GM19099 (cell line): ENCODE results near the gene KANK2.

ENCODE experiments used
- POLR2A ChIP-seq: IDR thresholded peaks from 3 replicates; pipeline ENCODE4 v1.6.1; 2011; ENCODE audit warnings: low read depth; ENCODE audit not compliant: insufficient read length; ENCODE audit errors: extremely low read depth

KANK2 gene

DNA sequence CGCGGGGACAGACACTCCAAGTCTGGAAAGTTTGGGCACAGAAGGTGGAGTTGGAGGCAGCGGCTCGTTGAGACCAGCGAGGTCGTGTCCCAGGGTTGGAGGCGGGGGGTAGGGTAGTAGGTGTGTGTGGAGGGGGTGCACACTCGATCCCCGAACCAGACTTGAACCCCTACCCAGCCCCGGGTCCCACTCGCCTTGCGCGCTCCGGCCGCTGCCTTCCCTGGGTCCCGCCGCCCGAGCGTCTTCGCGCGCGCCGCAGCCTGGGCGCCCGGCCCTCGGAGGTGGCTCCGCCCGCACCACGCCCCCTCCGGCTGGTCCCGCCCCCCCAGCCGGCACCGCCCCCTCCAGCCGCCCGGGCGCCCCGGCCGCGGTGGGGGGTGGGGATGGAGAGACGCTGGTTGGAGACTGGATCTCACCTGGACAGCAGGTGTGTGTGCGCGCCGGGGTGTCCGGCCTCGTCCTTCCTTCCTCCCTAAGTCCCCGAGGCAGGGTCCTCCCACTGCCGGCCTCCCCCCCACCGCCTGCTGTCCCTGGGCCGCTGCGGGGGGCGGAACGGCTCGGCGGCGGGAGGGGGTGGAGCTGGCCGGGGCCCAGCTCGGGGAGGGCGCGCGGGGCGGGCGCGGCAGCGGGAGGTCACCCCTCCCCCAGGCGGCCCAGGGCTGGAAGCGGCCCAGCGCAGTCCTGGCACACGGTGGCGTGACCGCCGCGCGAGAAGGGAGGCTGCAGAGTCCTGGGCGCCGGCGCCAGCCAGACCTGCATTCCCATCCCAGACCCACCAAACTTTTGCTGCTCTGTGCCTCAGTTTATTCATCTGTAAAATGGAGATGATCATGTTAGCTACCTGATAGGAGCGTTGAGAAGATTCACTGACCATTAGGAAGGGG, at the start of gene KANK2:
KANK2 (minus strand) TSS at position 255 of the 884 bp plus-strand sequence. CDS start 3,034 bp downstream, outside the sequence.
- peak; percentile 62 for TF ChIP-seq POLR2A

DNA sequence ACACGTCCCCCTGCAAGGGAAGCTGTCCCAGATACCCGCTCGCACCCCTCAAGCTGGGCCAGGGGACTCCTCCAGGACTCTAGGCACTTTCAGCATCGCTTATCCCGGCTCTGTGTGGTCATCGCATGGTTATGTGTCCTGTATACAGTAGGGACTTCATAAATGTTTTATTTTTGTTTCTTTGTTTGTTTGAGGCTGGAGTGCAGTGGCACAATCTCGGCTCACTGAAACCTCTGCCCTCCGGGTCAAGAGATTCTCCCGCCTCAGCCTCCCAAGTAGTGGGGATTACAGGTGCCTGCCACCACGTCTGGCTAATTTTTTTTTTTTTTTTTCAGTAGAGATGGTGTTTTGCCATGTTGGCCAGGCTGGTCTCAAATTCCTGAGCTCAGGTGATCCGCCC, 49.6 kb upstream of the KANK2 start:
- no peak for TF ChIP-seq POLR2A

DNA sequence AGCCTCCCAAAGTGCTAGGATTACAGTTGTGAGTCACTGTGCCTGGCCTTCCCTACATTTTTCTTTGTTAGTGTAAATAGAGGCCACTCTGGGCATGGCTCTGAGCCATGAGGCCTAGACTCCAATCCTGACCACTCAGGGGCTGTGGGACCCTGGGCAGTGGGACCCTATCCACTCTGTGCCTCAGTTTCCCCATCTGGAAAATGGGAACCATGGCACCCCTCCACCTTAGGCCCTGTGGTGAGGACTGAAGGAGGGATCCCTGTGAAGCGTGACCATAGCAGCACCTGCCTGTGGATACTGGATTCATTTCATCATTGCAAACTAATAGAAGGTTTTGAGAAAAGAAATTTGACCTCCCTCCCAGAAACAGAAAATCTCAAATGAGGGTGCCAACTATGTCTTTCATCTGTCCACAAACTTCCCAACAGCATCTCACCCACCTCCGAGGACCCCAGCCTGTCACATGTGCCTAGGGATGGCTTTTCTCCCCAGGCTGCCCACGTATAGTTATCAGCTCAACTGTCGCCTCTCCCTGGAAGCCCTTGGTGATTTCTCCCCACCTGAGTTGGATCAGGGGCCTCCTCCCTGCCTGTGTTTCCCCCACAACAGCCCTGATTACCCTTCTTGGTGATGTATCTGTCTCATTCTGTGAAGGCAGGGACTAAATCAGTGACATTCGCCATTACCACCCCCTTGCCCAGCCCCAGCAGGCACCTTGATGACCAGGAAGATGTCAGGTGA, 47.7 kb upstream of the KANK2 start:
- no peak for TF ChIP-seq POLR2A

DNA sequence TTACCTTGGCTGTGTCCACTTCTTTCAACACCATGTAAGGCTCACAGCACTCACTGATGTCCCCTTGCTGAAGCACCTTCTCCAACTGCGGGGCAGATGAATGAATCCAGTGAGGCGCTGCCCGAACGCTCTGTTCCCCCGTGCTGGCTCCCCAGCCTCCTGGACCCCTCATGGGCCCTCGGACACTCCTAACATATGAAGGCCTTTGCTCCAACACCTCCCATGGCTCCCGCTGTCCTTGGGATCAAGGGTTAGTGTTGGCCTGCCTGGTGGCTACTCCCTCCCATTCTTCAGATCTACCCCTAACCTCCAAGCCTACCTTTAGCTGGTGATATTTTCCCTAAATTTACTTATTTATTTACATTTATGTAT, 46.4 kb upstream of the KANK2 start:
- no peak for TF ChIP-seq POLR2A

DNA sequence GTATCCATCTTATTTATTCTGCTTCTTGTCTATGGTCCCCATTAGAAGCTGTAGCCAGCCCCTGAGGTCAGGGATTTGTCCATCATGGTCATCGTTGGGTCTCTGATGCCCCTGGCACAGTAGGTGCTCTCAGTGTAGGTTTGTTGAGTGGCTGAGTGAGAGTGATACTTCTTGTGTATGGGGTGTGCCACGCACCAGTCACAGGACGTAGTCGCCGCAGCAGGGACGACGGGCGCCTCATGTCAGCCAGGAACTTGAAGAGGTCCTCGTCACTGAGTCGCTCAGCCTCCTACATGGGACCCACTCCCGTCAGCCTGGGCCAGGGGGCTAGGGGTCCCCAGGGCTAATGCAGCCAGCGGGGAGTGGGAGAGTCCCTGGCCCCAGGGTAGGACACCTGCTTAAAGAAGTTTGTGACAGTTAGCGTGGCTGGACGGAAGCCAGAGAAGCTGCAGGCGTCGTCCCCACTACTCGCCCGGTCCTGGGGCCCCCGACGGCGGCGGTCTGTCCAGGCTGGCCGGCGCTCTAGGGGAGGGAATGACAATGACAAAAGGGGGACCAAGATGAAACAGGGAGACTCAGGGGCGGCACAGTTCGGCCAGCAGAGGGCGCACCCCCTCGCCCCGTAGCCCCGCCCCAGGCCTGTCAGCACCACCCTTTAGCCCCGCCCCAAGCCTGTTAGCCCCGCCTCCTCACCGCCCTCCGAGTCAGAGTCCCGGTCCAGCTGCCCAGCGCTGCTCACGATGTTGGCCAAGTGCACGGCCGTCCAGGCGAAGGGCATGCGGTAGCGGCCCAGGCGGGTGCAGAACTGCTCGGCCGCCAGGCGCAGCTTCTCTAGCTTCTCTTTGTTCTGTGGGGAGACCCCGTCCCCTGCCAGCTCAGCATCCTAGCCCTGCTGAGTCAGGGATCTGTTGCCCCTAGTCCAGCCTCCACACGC, 45.8 kb upstream of the KANK2 start:
- no peak for TF ChIP-seq POLR2A

DNA sequence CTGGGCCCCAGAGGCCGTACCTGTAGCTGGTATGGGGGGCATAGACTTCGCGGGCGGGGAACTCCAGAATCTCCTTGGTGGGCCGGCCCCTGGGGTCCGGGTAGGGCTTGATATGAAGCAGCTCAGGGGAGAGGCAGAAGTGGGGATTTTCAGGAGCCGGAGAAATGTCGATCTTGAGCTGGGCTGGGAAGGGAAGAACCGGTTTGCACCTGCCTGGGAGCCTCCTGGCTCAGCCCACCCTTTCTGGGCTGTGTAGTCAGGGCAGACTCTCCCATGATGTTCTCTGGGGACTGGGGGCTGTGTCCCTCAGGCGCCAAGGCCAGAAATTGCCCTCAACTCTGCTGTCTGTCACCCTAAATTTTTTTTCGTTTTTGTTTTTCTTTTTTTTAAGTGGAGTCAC, 44.7 kb upstream of the KANK2 start:
- no peak for TF ChIP-seq POLR2A

DNA sequence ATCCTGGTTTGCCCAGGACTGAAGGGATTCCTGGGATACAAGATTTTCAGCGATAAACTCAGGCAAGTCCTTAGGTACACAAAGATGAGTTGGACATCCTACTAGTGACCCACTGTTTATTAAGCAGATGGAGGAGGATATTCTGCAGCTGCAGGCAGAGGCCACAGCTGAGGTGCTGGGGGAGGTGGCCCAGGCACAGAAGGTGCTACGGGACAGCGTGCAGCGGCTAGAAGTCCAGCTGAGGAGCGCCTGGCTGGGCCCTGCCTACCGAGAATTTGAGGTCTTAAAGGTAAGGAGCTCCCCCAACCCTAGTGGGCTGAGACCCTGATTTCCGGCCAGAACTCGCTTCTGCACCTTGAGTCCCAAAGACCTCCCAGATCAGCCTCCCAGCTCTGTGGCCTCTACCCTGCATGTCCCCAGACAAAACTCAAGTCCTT, 42.7 kb upstream of the KANK2 start:
- TF ChIP-seq POLR2A, result no peak

DNA sequence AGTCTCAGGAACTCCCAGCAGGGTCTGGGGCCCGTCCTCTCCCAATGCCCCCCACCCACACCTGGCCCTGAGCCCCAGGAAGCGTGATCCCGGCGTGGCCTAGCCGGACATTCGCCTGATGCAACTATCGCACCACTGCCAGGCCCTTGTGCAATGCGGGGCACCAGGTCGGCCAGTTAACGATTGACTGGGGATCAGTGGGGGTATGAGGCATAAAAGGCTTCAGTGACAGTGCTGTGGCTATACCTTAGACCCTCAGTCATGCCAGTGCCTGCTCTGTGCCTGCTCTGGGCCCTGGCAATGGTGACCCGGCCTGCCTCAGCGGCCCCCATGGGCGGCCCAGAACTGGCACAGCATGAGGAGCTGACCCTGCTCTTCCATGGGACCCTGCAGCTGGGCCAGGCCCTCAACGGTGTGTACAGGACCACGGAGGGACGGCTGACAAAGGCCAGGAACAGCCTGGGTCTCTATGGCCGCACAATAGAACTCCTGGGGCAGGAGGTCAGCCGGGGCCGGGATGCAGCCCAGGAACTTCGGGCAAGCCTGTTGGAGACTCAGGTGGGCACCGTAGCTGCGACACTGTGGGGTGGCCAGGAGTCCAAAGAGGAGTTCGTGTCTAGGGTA, 42.1 kb upstream of the KANK2 start, which contains the start of gene ANGPTL8:
ANGPTL8 (plus strand) TSS at position 243 of the 624 bp plus-strand sequence; CDS start at position 262, 19 bp downstream.
- no peak for TF ChIP-seq POLR2A

DNA sequence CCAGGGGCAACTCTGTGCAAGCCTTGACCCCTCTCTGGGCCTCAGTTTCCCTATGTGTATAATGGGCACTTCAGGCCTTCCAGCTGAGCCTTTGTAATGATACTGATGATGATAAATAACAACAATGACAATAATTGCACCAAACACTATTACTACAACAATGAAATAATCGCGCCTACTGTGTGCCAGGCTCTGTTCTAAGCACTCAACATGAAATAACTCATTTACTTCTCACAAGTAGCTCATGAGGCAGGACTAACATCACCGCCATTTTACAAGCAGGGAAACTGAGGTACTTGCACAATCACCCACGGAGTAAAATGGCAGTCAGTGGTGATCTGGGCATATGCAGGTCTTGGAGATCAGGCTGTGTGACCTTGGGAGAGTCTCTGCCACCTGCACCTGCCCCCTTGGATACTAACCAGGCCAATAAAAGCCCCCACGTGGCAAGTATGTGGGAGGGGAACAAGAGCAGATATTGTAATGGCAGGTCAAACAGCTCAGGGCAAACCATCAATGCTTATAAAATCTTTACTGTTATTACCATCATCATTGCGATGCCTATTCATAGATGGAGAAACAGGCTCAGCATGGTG, 41.5 kb upstream of the KANK2 start:
- no peak for TF ChIP-seq POLR2A

DNA sequence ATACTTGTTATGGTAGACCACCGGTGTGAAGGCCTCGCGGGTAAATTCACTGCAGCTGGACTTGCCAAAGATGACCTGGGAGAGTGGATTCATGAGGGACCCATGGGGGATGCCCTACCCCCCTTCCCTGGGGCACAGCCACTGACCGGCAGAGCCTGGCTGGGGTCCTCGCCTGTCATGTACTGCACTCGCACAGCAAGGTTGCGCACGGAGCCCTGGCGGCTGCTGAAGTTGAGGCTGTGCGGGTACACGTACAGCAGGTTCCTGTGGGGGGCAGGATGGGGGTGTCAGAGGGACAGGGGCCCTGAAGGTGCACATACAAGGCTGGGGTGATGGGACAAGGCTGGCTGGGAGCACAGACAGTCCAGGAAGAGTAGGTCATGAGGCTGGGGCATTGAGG, 40.7 kb upstream of the KANK2 start:
- no peak for TF ChIP-seq POLR2A

DNA sequence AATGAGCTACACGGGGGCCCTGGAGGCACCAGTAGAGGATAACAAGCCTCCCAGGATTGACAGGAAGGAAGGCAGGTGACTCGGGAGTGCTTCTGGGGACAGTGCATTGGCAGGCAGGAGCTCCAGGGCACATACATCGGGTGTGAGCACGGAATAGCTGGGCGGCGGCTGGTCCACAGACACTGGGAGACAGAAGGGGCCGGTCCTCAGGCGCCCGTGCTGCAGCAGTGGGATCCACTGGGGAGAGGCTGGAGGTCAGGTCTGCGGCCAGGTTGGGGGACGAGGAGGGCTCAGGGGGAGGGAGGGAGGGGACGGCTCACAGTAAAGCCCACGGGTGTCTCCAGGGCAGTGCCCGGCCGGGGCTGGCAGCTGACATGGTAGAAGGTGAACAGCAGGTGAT, 40.0 kb upstream of the KANK2 start:
- TF ChIP-seq POLR2A, result no peak

DNA sequence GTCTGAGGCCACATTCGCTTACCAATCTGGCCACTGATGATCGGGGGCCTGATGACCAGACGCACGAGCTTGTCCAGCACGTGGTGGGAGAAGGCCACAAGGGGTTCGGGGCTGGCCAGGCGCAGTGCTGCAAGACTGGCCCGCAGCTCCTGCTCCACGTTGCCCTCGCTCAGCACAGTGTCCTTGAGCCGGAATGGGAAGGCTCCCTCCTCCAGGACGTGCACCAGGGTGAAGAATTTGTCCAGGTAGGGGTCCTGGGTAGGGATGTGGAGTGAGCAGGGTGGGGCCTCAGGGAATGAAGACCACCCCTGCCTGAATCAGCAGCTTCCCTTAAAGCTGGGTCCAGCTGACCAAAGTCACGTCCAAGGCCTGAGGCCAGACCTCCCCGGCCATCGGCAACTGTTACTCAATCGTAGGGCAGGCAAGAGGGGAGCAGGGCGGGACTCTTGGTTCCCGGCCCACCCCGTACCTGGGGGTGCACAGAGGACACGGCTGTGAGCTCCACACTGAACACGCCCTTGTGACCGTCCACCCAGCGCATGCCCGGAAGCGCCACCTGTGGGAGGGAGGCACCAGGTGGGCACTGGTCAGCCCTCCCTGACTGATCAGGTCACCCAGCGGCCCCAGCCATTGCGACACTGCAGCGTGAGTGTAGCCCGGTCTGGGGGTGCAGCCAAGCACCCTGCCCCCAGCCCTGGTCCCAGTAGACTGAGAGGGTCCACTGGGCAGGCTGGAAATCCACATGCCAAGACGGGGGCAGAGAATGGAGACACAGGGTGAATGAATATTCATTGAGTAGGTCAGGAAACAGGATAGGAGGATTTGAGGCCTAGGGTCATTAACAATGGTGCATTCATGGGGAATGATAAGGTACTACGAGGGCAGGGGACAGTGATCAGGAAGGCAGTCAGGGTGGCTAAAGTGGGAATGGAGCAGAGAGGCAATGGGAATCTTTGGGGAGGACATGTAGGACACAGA, 39.3 kb upstream of the KANK2 start:
- no peak for TF ChIP-seq POLR2A
